CD14-positive monocyte (primary cell): ENCODE results near the gene NR2F6. TPM values are rescaled to one million over a fixed set of nuclear protein-coding genes. Genes with fewer than 3 reads are reported as not detected.

Source experiments
- DNase-seq, 3 donors: peaks; one replicate each; pipeline ENCODE4 v3.0.0-alpha.2; 2011 to 2022
- H2AFZ ChIP-seq: 2 replicates; pipeline ENCODE4 v1.6.0; 2012; ENCODE audit warnings: mild to moderate bottlenecking, low read depth, low read length, inconsistent platforms; ENCODE audit not compliant: insufficient read depth, poor library complexity, severe bottlenecking
- H3K27ac ChIP-seq, 2 donors: 1 replicate in 1 of 2; 2 replicates in 1 of 2; pipeline ENCODE4 v1.5.1; 2012 to 2013; ENCODE audit warnings: low read length in 2 of 2, control low read depth in 1 of 2, inconsistent platforms in 1 of 2, low read depth in 1 of 2, mild to moderate bottlenecking in 1 of 2
- H3K27me3 ChIP-seq, 2 donors: one replicate each; pipeline versions ENCODE4 v1.6.0 to v1.6.1; 2011 to 2013; ENCODE audit warnings: low read length in 2 of 2; ENCODE audit not compliant: control insufficient read depth in 2 of 2, insufficient read depth in 2 of 2
- H3K36me3 ChIP-seq, 2 donors: replicated peaks in 1 of 2; 1 replicate in 1 of 2; 2 replicates in 1 of 2; pipeline versions ENCODE4 v1.5.1 to v1.6.1; 2012 to 2013; ENCODE audit warnings: low read length in 2 of 2, control low read depth in 1 of 2, inconsistent platforms in 1 of 2, mild to moderate bottlenecking in 1 of 2; ENCODE audit not compliant: insufficient read depth in 2 of 2, control insufficient read depth in 1 of 2
- H3K4me1 ChIP-seq, 2 donors: 1 replicate in 1 of 2; 2 replicates in 1 of 2; pipeline versions ENCODE4 v1.5.1 to v1.6.1; 2012 to 2013; ENCODE audit warnings: low read length in 2 of 2, control low read depth in 1 of 2, inconsistent platforms in 1 of 2, mild to moderate bottlenecking in 1 of 2, moderate library complexity in 1 of 2; ENCODE audit not compliant: insufficient read depth in 2 of 2, control insufficient read depth in 1 of 2
- H3K4me2 ChIP-seq: replicated peaks from 2 replicates; pipeline ENCODE3; 2012; ENCODE audit warnings: low read length, moderate library complexity, mild to moderate bottlenecking; ENCODE audit not compliant: poor library complexity, severe bottlenecking; ENCODE audit errors: extremely low read depth
- H3K4me3 ChIP-seq, 3 experiments: fragments of 200-600 bp in 1 of 3; sonication (generic) in 1 of 3; replicated peaks in 1 of 3; 1 replicate in 2 of 3; 2 replicates in 1 of 3; pipeline ENCODE4 v1.5.1; 2011 to 2013; ENCODE audit warnings: low read length in 3 of 3, mild to moderate bottlenecking in 3 of 3, control low read depth in 2 of 3, low read depth in 2 of 3, inconsistent platforms in 1 of 3, moderate library complexity in 1 of 3
- H3K79me2 ChIP-seq: 2 replicates; pipeline ENCODE4 v1.6.0; 2012; ENCODE audit warnings: mild to moderate bottlenecking, control low read depth, inconsistent platforms, low read length, moderate library complexity; ENCODE audit not compliant: insufficient read depth
- H3K9ac ChIP-seq: 2 replicates; pipeline ENCODE4 v1.6.0; 2017; ENCODE audit warnings: low read length, mild to moderate bottlenecking; ENCODE audit not compliant: insufficient read depth, poor library complexity, severe bottlenecking
- H3K9me3 ChIP-seq, 2 donors: replicated peaks in 1 of 2; 1 replicate in 1 of 2; 2 replicates in 1 of 2; pipeline versions ENCODE4 v1.5.1 to v1.6.1; 2012 to 2013; ENCODE audit warnings: low read length in 2 of 2, control low read depth in 1 of 2; ENCODE audit not compliant: control insufficient read depth in 1 of 2, insufficient read depth in 1 of 2
- H4K20me1 ChIP-seq: 2 replicates; pipeline ENCODE4 v1.6.0; 2012; ENCODE audit warnings: mild to moderate bottlenecking, low read length, control low read depth, moderate library complexity; ENCODE audit not compliant: insufficient read depth
- H3K27ac Mint-ChIP-seq, 7 donors: one replicate each; pipeline ENCODE4 v1.8.0; 2020; ENCODE audit warnings: mild to moderate bottlenecking in 7 of 7, mixed read lengths in 7 of 7, moderate library complexity in 6 of 7, inconsistent platforms in 2 of 7
- H3K27me3 Mint-ChIP-seq, 3 donors: one replicate each; pipeline ENCODE4 v1.8.0; 2021 to 2022; ENCODE audit warnings: low read depth in 3 of 3, mild to moderate bottlenecking in 3 of 3, mixed read lengths in 3 of 3, moderate library complexity in 3 of 3, inconsistent platforms in 1 of 3
- H3K36me3 Mint-ChIP-seq, 2 donors: one replicate each; pipeline ENCODE4 v1.8.0; 2020; ENCODE audit warnings: mixed read lengths in 2 of 2, inconsistent platforms in 1 of 2, mild to moderate bottlenecking in 1 of 2
- H3K4me1 Mint-ChIP-seq: one replicate; pipeline ENCODE4 v1.8.0; 2020; ENCODE audit warnings: mild to moderate bottlenecking, mixed read lengths
- H3K4me3 Mint-ChIP-seq, 2 donors: one replicate each; pipeline ENCODE4 v1.8.0; 2020; ENCODE audit warnings: mild to moderate bottlenecking in 2 of 2, mixed read lengths in 2 of 2, moderate library complexity in 1 of 2
- H3K9me3 Mint-ChIP-seq, 7 donors: one replicate each; pipeline ENCODE4 v1.8.0; 2020 to 2022; ENCODE audit warnings: mixed read lengths in 7 of 7, mild to moderate bottlenecking in 6 of 7, moderate library complexity in 6 of 7, inconsistent platforms in 2 of 7
- WGBS: methylation state at CpG from one replicate; pipeline ENCODE4 v1.1.5; 2013; ENCODE audit warnings: missing lambda C conversion rate; ENCODE audit not compliant: insufficient coverage; 5-methylcytosine and 5-hydroxymethylcytosine counted together
- intact Hi-C, 2 donors: fragments of 100-400 bp; cut with micrococcal nuclease; formaldehyde crosslinking; loops; one replicate each; pipeline versions ENCODE4 v1.15.0 to v1.15.1; 2023
- polyA plus RNA-seq, 3 donors: library from polyadenylated mRNA; depleted of rRNA in 1 of 3; unstranded in 2 of 3; stranded (reverse) in 1 of 3; fragments of 300-500 nt in 2 of 3; fragments of >200 nt in 1 of 3; fragmentation: Illumina TruSeq in 2 of 3; gene quantifications; 1 replicate in 2 of 3; 2 replicates in 1 of 3; pipeline ENCODE4 v1.2.3, GENCODE V29; 2012 to 2021
- TF ChIP-seq, protein P1 (sequence below): fragments of 200-600 bp; IDR thresholded peaks from one replicate; pipeline ENCODE4 v1.8.0; 2022; ENCODE audit warnings: antibody characterized with exemption, mild to moderate bottlenecking

The NR2F6 gene
- polyA plus RNA-seq, 3 donors: 0.87 to 5.1 (median 1.7) TPM

DNA sequence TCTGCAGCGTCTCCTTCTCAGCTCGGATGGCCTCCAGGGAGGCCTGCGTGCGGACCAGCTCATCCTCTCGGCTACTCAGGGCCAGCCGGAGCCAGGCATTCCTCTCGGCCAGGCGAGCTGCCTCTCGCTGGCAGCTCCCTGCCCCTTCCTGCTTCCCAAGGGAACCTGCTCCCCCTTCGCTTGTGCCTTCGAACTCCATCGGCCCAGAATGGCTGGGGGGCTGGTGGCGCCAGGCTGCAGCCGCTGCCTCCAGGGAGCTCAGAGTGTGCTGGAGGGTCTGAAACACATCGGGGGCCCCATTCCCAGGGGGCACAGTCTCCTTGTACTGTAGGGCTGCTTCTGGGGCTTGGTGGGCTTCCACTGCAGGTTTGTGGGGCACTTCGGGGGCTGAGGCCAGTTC, 16.8 kb upstream of the NR2F6 start:
- no peak overlapping the region for H2AFZ ChIP-seq
- TF ChIP-seq, protein P1, sequence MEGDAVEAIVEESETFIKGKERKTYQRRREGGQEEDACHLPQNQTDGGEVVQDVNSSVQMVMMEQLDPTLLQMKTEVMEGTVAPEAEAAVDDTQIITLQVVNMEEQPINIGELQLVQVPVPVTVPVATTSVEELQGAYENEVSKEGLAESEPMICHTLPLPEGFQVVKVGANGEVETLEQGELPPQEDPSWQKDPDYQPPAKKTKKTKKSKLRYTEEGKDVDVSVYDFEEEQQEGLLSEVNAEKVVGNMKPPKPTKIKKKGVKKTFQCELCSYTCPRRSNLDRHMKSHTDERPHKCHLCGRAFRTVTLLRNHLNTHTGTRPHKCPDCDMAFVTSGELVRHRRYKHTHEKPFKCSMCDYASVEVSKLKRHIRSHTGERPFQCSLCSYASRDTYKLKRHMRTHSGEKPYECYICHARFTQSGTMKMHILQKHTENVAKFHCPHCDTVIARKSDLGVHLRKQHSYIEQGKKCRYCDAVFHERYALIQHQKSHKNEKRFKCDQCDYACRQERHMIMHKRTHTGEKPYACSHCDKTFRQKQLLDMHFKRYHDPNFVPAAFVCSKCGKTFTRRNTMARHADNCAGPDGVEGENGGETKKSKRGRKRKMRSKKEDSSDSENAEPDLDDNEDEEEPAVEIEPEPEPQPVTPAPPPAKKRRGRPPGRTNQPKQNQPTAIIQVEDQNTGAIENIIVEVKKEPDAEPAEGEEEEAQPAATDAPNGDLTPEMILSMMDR: no peak
- 88% methylated on average over 16 of the region's 16 CpGs for WGBS
- no peak overlapping the region for H3K4me2 ChIP-seq
- no peaks in the 10 kb centered on the region for H3K36me3 ChIP-seq
- Mint-ChIP-seq H3K4me3 (no peak overlapping the region), H3K27me3 (peaks cover 2 to 5% (median 3%) of the 10 kb centered on the region in 3 donors), H3K27ac (no peak overlapping the region), H3K4me1 (peaks cover 20% of the 10 kb centered on the region), H3K9me3 (peaks cover 0 to 5% (median 0%) of the 10 kb centered on the region in 7 donors), H3K36me3 (no peaks in the 10 kb centered on the region)
- no peaks in the 10 kb centered on the region for H3K27me3 ChIP-seq
- no peak overlapping the region for H3K4me3 ChIP-seq
- peaks cover 3% of the 10 kb centered on the region for H3K79me2 ChIP-seq
- no peaks in the 10 kb centered on the region for H3K9me3 ChIP-seq
- no peaks in the 10 kb centered on the region for H4K20me1 ChIP-seq
- no peak overlapping the region for H3K27ac ChIP-seq
- H3K4me1 ChIP-seq: peaks cover 7 to 8% of the 10 kb centered on the region in 2 donors
- DNase-seq: no peak
- H3K9ac ChIP-seq: no peak overlapping the region
- intact Hi-C loops: loop anchor here in 1 of 2 donors (10.0 kb wide), 1 partner anchor 592 kb away; the partner anchor contains the start of gene RPL18A

DNA sequence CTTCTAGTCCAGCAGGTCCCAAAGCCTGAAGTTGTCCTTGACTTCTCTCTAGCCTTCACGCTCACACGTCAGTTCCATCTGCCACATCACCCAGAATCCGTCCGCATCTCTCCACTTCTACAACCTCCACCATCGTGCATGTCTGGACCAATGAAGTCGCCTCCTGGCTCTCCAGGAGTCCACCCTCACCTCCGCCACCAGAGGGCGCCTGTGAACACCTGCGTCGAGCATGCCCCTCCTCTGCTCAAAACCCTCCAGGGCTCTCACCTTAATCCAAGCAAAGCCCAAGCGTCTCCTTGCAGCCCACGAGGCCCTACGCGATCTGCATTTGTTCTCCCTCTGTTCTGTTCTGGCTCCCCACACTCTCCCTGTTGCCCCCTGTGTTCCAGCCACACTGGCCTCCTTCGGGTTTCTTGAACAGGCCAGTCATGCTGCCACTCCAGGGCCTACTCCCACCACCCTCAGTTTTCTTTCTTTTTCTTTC, 15.2 kb upstream of the NR2F6 start:
- Histone ChIP-seq H3K36me3 (no peaks in the 10 kb centered on the region), H3K9ac (no peak overlapping the region), H3K4me2 (no peak overlapping the region), H3K4me3 (no peak overlapping the region), H3K9me3 (no peaks in the 10 kb centered on the region), H3K4me1 (no peaks in the 10 kb centered on the region), H4K20me1 (no peaks in the 10 kb centered on the region), H3K79me2 (no peaks in the 10 kb centered on the region), H2AFZ (no peak overlapping the region), H3K27me3 (no peaks in the 10 kb centered on the region), H3K27ac (no peak overlapping the region)
- DNase-seq: peak; percentile 74 to 84 (median 75)
- TF ChIP-seq, protein P1: peak; percentile 96
- Mint-ChIP-seq H3K9me3 (peaks cover 0 to 2% (median 0%) of the 10 kb centered on the region in 7 donors), H3K27me3 (peaks cover 0 to 4% (median 2%) of the 10 kb centered on the region in 3 donors), H3K27ac (no peak overlapping the region), H3K4me3 (peak overlapping the region in 1 of 2 donors; percentile 8), H3K36me3 (no peaks in the 10 kb centered on the region), H3K4me1 (peaks cover 12% of the 10 kb centered on the region)
- 34% methylated on average over 14 of the region's 15 CpGs for WGBS
- intact Hi-C loops: loop anchor here in 1 of 2 donors (10.0 kb wide), 1 partner anchor 594 kb away; the partner anchor contains the start of gene RPL18A
